IMR-90 (cell line): ENCODE results near the gene CHD2. TPM values are rescaled to one million over a fixed set of nuclear protein-coding genes. Genes with fewer than 3 reads are reported as not detected.

Experiments used
- ATAC-seq: fragments of 200-7000 bp; cut with Tn5 transposase; 2 replicates; pipeline ENCODE4 v1.9.1; 2020; ENCODE audit warnings: low read depth, mild to moderate bottlenecking, moderate library complexity
- BruUV-seq: library from RNA; stranded (reverse); fragments of 400-500 nt; replicated peaks from 2 replicates; lab custom pipeline; 2021; lab: Mats Ljungman, UMichigan
- CTCF ChIA-PET: fragments of 300-600 bp; formaldehyde crosslinking; extraction: SDS; loops from one replicate; lab custom pipeline; 2021; ENCODE audit warnings: antibody characterized with exemption; lab: Yijun Ruan, JAX
- POLR2A ChIA-PET: fragments of 300-600 bp; sonication (Branson Sonifier 250); formaldehyde crosslinking; loops from one replicate; lab custom pipeline; 2022; ENCODE audit warnings: antibody characterized with exemption; ENCODE audit not compliant: unreplicated experiment; lab: Charles Lee
- DNase-seq: peaks from one replicate; pipeline ENCODE4 v3.0.0; 2013
- H2AFZ ChIP-seq: replicated peaks from 2 replicates; pipeline ENCODE3; 2013; ENCODE audit warnings: low read length, mild to moderate bottlenecking; ENCODE audit not compliant: poor library complexity
- H2AK5ac ChIP-seq: 2 replicates; pipeline ENCODE4 v1.6.1; 2013; ENCODE audit warnings: low read depth, low read length, inconsistent platforms
- H2AK9ac ChIP-seq: replicated peaks from 2 replicates; pipeline ENCODE3; 2013; ENCODE audit warnings: mild to moderate bottlenecking, low read depth, low read length, moderate library complexity; ENCODE audit not compliant: poor library complexity
- H2BK120ac ChIP-seq: 2 replicates; pipeline ENCODE4 v1.6.1; 2013; ENCODE audit warnings: low read depth, low read length, inconsistent platforms
- H2BK15ac ChIP-seq: 3 replicates; pipeline ENCODE4 v1.6.1; 2013; ENCODE audit warnings: low read depth, low read length, inconsistent platforms
- H2BK20ac ChIP-seq: 2 replicates; pipeline ENCODE4 v1.6.1; 2013; ENCODE audit warnings: low read depth, mild to moderate bottlenecking, inconsistent platforms, low read length, moderate library complexity
- H2BK5ac ChIP-seq: 2 replicates; pipeline ENCODE4 v1.6.1; 2013; ENCODE audit warnings: mild to moderate bottlenecking, low read depth, low read length, inconsistent platforms; ENCODE audit not compliant: poor library complexity, severe bottlenecking
- H3K14ac ChIP-seq: replicated peaks from 2 replicates; pipeline ENCODE4 v1.6.1; 2013; ENCODE audit warnings: low read depth, low read length, inconsistent platforms
- H3K18ac ChIP-seq: 2 replicates; pipeline ENCODE4 v1.6.1; 2013; ENCODE audit warnings: low read depth, low read length, control low read depth
- H3K23ac ChIP-seq: 2 replicates; pipeline ENCODE4 v1.6.1; 2013; ENCODE audit warnings: low read depth, low read length, inconsistent platforms
- H3K27ac ChIP-seq: 2 replicates; pipeline ENCODE4 v1.5.1; 2013; ENCODE audit warnings: mild to moderate bottlenecking, control low read depth, low read length; ENCODE audit not compliant: insufficient read depth
- H3K27me3 ChIP-seq: 2 replicates; pipeline ENCODE4 v1.6.1; 2013; ENCODE audit warnings: low read length; ENCODE audit not compliant: control insufficient read depth, insufficient read depth
- H3K36me3 ChIP-seq: 2 replicates; pipeline ENCODE4 v1.6.1; 2013; ENCODE audit warnings: low read length, mixed read lengths; ENCODE audit not compliant: control insufficient read depth, insufficient read depth
- H3K4ac ChIP-seq: 2 replicates; pipeline ENCODE4 v1.6.1; 2013; ENCODE audit warnings: low read depth, low read length, inconsistent platforms
- H3K4me1 ChIP-seq: 2 replicates; pipeline ENCODE4 v1.6.1; 2013; ENCODE audit warnings: low read length, mixed read lengths; ENCODE audit not compliant: control insufficient read depth, insufficient read depth
- H3K4me2 ChIP-seq: 2 replicates; pipeline ENCODE4 v1.6.1; 2013; ENCODE audit warnings: low read depth, mild to moderate bottlenecking, control low read depth, low read length, moderate library complexity
- H3K4me3 ChIP-seq: 2 replicates; pipeline ENCODE4 v1.5.1; 2013; ENCODE audit warnings: low read depth, mild to moderate bottlenecking, control low read depth, low read length, moderate library complexity; ENCODE audit not compliant: insufficient read depth
- H3K56ac ChIP-seq: 2 replicates; pipeline ENCODE4 v1.6.1; 2013; ENCODE audit warnings: low read length, inconsistent platforms; ENCODE audit not compliant: insufficient read depth; ENCODE audit errors: extremely low read depth
- H3K79me1 ChIP-seq, 2 experiments: 2 replicates each; pipeline ENCODE4 v1.6.1; 2013; ENCODE audit warnings: low read length in 2 of 2, inconsistent platforms in 1 of 2, low read depth in 1 of 2
- H3K9ac ChIP-seq: 2 replicates; pipeline ENCODE4 v1.6.1; 2013; ENCODE audit warnings: low read depth, low read length, control low read depth
- H3K9me1 ChIP-seq: 2 replicates; pipeline ENCODE4 v1.6.1; 2013; ENCODE audit warnings: low read length, inconsistent platforms; ENCODE audit not compliant: insufficient read depth
- H3K9me3 ChIP-seq: 2 replicates; pipeline ENCODE4 v1.6.1; 2013; ENCODE audit warnings: low read length; ENCODE audit not compliant: control insufficient read depth, insufficient read depth
- H4K20me1 ChIP-seq: 2 replicates; pipeline ENCODE4 v1.6.1; 2013; ENCODE audit warnings: low read length, inconsistent platforms; ENCODE audit not compliant: insufficient read depth
- H4K5ac ChIP-seq: 2 replicates; pipeline ENCODE4 v1.6.1; 2013; ENCODE audit warnings: mild to moderate bottlenecking, low read depth, low read length, control low read depth
- H4K8ac ChIP-seq, 2 experiments: 2 replicates each; pipeline ENCODE4 v1.6.1; 2013; ENCODE audit warnings: low read depth in 2 of 2, low read length in 2 of 2, control low read depth in 1 of 2, inconsistent platforms in 1 of 2
- H4K91ac ChIP-seq: 2 replicates; pipeline ENCODE4 v1.6.1; 2013; ENCODE audit warnings: low read depth, low read length, inconsistent platforms; ENCODE audit not compliant: insufficient read depth
- ELK1 ChIP-seq: fragments of 150-350 bp; IDR thresholded peaks from 2 replicates; pipeline ENCODE4 v1.6.1; 2016; ENCODE audit warnings: low read depth, mild to moderate bottlenecking, low read length, moderate library complexity, borderline replicate concordance
- dilution Hi-C: fragments of 300-500 bp; cut with HindIII; formaldehyde crosslinking; loops from one replicate; pipeline ENCODE4 v1.14.3; 2018; ENCODE audit warnings: low sequenced_read_pairs; ENCODE audit not compliant: unreplicated experiment
- in situ Hi-C: fragments of 300-500 bp; cut with MboI; formaldehyde crosslinking; loops from 3 replicates; pipeline ENCODE4 v1.14.3; 2019; ENCODE audit warnings: low sequenced_read_pairs, inconsistent platforms, mixed read lengths
- intact Hi-C: fragments of 100-400 bp; cut with micrococcal nuclease; formaldehyde crosslinking; loops from 2 replicates; pipeline ENCODE4 v1.10.0; 2022
- polyA plus RNA-seq, 3 experiments: library from polyadenylated mRNA; depleted of rRNA; stranded (reverse); fragments of >200 nt; gene quantifications; 2 replicates each; pipeline ENCODE4 v1.2.3, GENCODE V29; 2012; ENCODE audit warnings: low replicate concordance in 1 of 3
- total RNA-seq: library from RNA; depleted of rRNA; stranded (reverse); fragments of >200 nt; gene quantifications from 2 replicates; pipeline ENCODE4 v1.2.3, GENCODE V29; 2012

CHD2 gene
- total and polyA plus RNA-seq, 2 of the 4 experiments (the other 2 are of a cell fraction), result 44.9 to 64.7 TPM

- H3K36me3 ChIP-seq, result peaks cover 63% of the 10 kb centered on the region
- DNase-seq (no peak), ATAC-seq (no peak)
- ChIA-PET POLR2A (no interaction called here), CTCF (interaction anchor here (0.6 to 1.2 kb wide), 2 partner anchors 9 to 31 kb away, joined by 3 read pairs; no protein-coding TSS in a partner anchor)
- peaks cover 2% of the 10 kb centered on the region for H3K9me1 ChIP-seq
- H3K14ac ChIP-seq, result no peak overlapping the region
- H3K23ac ChIP-seq, result no peak overlapping the region
- no peak overlapping the region for H4K91ac ChIP-seq
- in situ Hi-C loops, result no loop called here
- H2BK20ac ChIP-seq, result no peak overlapping the region
- no peak overlapping the region for H3K4me3 ChIP-seq
- H3K18ac ChIP-seq, result no peak overlapping the region
- H3K4me1 ChIP-seq, result no peaks in the 10 kb centered on the region; the same call in 1 of the 2 replicates
- peaks cover 4% of the 10 kb centered on the region; the same call in 1 of the 2 replicates for H4K20me1 ChIP-seq
- TF ChIP-seq ELK1, result no peak
- H3K27me3 ChIP-seq, result no peaks in the 10 kb centered on the region
- no peak overlapping the region for H3K4me2 ChIP-seq
- no peak overlapping the region for H2BK120ac ChIP-seq
- H2BK15ac ChIP-seq, result no peak overlapping the region
- dilution Hi-C loops, result loop anchor here (25.0 kb wide), 1 partner anchor 126 kb away; no protein-coding TSS in a partner anchor
- peaks cover 44 to 57% of the 10 kb centered on the region in 2 experiments for H3K79me1 ChIP-seq
- no peaks in the 10 kb centered on the region for H3K9me3 ChIP-seq
- intact Hi-C loops, result no loop called here
- no peak overlapping the region for H3K56ac ChIP-seq
- H3K4ac ChIP-seq, result no peak overlapping the region
- H2AFZ ChIP-seq, result no peak overlapping the region
- BruUV-seq, result no TSS peak
- H4K5ac ChIP-seq, result no peak overlapping the region
- H4K8ac ChIP-seq, result 0 out of 4 replicates have a peak overlapping the region, but pooled peaks of 1 of the 2 experiments have one; percentile 6
- no peak overlapping the region for H2AK5ac ChIP-seq
- H3K27ac ChIP-seq, result no peak overlapping the region
- H3K9ac ChIP-seq, result no peak overlapping the region
- no peak overlapping the region for H2AK9ac ChIP-seq
- peak overlapping the region; percentile 31 for H2BK5ac ChIP-seq
Measured at GRCh38 chr15:92937901-92938300, 37.8 kb downstream of the CHD2 start.
